ENCODE data around the gene SPEM2.

DNA sequence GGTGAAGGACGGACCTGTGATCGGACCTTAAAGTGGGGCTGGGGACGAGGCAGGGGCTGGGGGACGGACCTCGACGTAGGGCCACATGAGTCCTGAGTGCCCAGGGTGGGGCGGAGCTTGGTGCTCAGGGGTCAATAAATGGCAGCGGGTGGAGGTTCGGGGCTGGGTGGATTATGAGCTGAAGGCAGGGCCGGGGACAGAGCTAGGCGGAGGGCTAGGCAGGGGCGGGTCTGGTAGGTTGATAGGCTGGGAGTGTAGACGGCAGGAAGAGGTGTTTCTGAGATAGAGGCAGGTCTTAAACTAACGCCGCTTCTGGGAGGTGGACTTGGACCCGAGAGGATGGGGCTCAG, 20.2 kb downstream of the SPEM2 start:
- TF ChIP-seq, protein P1, sequence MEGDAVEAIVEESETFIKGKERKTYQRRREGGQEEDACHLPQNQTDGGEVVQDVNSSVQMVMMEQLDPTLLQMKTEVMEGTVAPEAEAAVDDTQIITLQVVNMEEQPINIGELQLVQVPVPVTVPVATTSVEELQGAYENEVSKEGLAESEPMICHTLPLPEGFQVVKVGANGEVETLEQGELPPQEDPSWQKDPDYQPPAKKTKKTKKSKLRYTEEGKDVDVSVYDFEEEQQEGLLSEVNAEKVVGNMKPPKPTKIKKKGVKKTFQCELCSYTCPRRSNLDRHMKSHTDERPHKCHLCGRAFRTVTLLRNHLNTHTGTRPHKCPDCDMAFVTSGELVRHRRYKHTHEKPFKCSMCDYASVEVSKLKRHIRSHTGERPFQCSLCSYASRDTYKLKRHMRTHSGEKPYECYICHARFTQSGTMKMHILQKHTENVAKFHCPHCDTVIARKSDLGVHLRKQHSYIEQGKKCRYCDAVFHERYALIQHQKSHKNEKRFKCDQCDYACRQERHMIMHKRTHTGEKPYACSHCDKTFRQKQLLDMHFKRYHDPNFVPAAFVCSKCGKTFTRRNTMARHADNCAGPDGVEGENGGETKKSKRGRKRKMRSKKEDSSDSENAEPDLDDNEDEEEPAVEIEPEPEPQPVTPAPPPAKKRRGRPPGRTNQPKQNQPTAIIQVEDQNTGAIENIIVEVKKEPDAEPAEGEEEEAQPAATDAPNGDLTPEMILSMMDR (IDR thresholded peaks at IDR 0.05): no peak
- no peak for TF ChIP-seq POLR2A (IDR thresholded peaks at IDR 0.05)

All from thyroid gland (tissue), 4 donors.